Natural killer cell (primary cell): Measurements from ENCODE around the gene LAP3. TPM values are rescaled to one million over a fixed set of nuclear protein-coding genes. Genes with fewer than 3 reads are reported as not detected.

Experiments
- ATAC-seq, 3 donors: fragments of 150-1000 bp in 2 of 3; fragments of 200-7000 bp in 1 of 3; cut with Tn5 transposase; 1 replicate in 1 of 3; 2 replicates in 2 of 3; pipeline ENCODE4 v1.10.0; 2021; ENCODE audit warnings: mild to moderate bottlenecking in 2 of 3, moderate library complexity in 2 of 3
- DNase-seq, 2 donors: peaks; one replicate each; pipeline versions ENCODE4 v3.0.0 to v3.0.0-alpha.2; 2013 to 2021; ENCODE audit warnings: mixed read lengths in 1 of 2
- H3K27ac ChIP-seq: one replicate; pipeline ENCODE4 v1.5.1; 2013; ENCODE audit warnings: mild to moderate bottlenecking, low read length
- H3K27me3 ChIP-seq: one replicate; pipeline ENCODE4 v1.6.1; 2013; ENCODE audit warnings: low read length; ENCODE audit not compliant: control insufficient read depth, insufficient read depth
- H3K36me3 ChIP-seq: one replicate; pipeline ENCODE4 v1.6.1; 2013; ENCODE audit warnings: low read length; ENCODE audit not compliant: control insufficient read depth, insufficient read depth
- H3K4me1 ChIP-seq: one replicate; pipeline ENCODE4 v1.6.1; 2013; ENCODE audit warnings: low read length; ENCODE audit not compliant: control insufficient read depth, insufficient read depth
- H3K4me3 ChIP-seq: one replicate; pipeline ENCODE4 v1.5.1; 2013; ENCODE audit warnings: low read length
- H3K9me3 ChIP-seq: one replicate; pipeline ENCODE4 v1.6.1; 2013; ENCODE audit warnings: low read length; ENCODE audit not compliant: control insufficient read depth, insufficient read depth
- H3K27ac Mint-ChIP-seq, 2 donors: one replicate each; pipeline ENCODE4 v1.8.0; 2022; ENCODE audit warnings: mild to moderate bottlenecking in 2 of 2, mixed read lengths in 2 of 2, moderate library complexity in 1 of 2
- H3K27me3 Mint-ChIP-seq, 2 donors: one replicate each; pipeline ENCODE4 v1.8.0; 2022; ENCODE audit warnings: low read depth in 2 of 2, mixed read lengths in 2 of 2
- H3K36me3 Mint-ChIP-seq: one replicate; pipeline ENCODE4 v1.8.0; 2022; ENCODE audit warnings: mixed read lengths
- H3K4me1 Mint-ChIP-seq, 2 donors: one replicate each; pipeline ENCODE4 v1.8.0; 2022; ENCODE audit warnings: mixed read lengths in 2 of 2
- H3K4me3 Mint-ChIP-seq: one replicate; pipeline ENCODE4 v1.8.0; 2022; ENCODE audit warnings: mild to moderate bottlenecking, moderate library complexity, mixed read lengths
- H3K9me3 Mint-ChIP-seq, 2 donors: one replicate each; pipeline ENCODE4 v1.8.0; 2022; ENCODE audit warnings: mixed read lengths in 2 of 2
- WGBS: methylation state at CpG from one replicate; pipeline ENCODE4 v1.1.7; 2013; ENCODE audit warnings: missing lambda C conversion rate; ENCODE audit not compliant: insufficient coverage; 5-methylcytosine and 5-hydroxymethylcytosine counted together
- intact Hi-C: fragments of 100-400 bp; cut with micrococcal nuclease; formaldehyde crosslinking; loops from one replicate; pipeline ENCODE4 v1.14.2; 2022
- total RNA-seq, 4 donors: library from RNA; stranded (reverse); fragments of 120-200 nt in 1 of 4; gene quantifications; one replicate each; pipeline versions ENCODE4 v1.2.3 to v1.2.4, GENCODE V29; 2013 to 2022
- TF ChIP-seq, protein P1 (sequence below): fragments of 200-600 bp; IDR thresholded peaks from one replicate; pipeline ENCODE4 v1.8.0; 2022; ENCODE audit warnings: antibody characterized with exemption

The LAP3 gene
- total RNA-seq, 3 donors from 2014 or later (not counting 1 experiment from before 2014, with no cell fraction given): 68.2 to 76.1 (median 71.6) TPM

DNA sequence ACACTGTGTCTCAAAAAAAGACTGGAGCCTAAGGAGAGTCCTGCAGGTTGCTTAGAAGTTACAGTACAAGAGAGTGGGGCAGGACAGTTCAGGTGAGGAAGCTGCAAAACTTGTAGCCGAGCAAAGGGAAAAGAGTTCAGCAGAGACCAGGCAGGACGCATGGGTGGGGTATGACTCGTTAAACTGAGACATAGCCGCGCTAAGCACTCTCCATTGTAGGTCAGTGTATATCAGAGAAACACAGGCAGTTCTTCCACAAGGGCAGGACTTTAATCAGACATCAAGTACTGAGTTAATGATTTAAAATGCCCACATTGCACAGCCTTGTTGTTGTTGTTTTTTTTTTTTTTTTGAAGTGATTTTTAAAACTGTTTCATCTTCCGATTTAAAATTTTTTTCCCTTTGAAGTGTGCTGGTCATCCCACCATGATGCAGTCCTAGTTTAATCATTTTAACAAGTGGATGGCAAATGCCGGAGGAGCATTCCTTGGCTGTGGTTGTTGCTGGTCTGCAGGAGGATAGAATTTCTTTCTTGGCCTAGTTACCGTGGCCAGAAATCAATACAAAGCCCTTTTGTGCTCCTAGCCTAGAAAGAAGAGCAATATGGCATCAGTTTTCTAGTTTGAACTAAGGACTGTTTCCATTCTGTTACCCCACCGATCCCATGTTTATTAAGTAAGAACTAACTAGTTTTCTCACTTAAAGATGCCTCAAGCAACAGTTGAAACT, 10.3 kb downstream of the LAP3 start:
- no peak overlapping the region for H3K4me3 ChIP-seq
- intact Hi-C loops: no loop called here
- peaks cover 4 to 5% of the 10 kb centered on the region in 2 donors for H3K4me1 Mint-ChIP-seq
- H3K9me3 Mint-ChIP-seq: no peaks in the 10 kb centered on the region
- 98% methylated on average over 9 of the region's 9 CpGs for WGBS
- TF ChIP-seq, protein P1, sequence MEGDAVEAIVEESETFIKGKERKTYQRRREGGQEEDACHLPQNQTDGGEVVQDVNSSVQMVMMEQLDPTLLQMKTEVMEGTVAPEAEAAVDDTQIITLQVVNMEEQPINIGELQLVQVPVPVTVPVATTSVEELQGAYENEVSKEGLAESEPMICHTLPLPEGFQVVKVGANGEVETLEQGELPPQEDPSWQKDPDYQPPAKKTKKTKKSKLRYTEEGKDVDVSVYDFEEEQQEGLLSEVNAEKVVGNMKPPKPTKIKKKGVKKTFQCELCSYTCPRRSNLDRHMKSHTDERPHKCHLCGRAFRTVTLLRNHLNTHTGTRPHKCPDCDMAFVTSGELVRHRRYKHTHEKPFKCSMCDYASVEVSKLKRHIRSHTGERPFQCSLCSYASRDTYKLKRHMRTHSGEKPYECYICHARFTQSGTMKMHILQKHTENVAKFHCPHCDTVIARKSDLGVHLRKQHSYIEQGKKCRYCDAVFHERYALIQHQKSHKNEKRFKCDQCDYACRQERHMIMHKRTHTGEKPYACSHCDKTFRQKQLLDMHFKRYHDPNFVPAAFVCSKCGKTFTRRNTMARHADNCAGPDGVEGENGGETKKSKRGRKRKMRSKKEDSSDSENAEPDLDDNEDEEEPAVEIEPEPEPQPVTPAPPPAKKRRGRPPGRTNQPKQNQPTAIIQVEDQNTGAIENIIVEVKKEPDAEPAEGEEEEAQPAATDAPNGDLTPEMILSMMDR: no peak
- DNase-seq (no peak), ATAC-seq (no peak)
- H3K9me3 ChIP-seq: no peaks in the 10 kb centered on the region
- no peaks in the 10 kb centered on the region for H3K27me3 Mint-ChIP-seq
- no peak overlapping the region for H3K27ac Mint-ChIP-seq
- no peak overlapping the region for H3K4me3 Mint-ChIP-seq
- peaks cover 82% of the 10 kb centered on the region for H3K36me3 ChIP-seq
- no peaks in the 10 kb centered on the region for H3K4me1 ChIP-seq
- H3K27me3 ChIP-seq: no peaks in the 10 kb centered on the region
- no peak overlapping the region for H3K27ac ChIP-seq
- H3K36me3 Mint-ChIP-seq: peaks cover 32% of the 10 kb centered on the region

DNA sequence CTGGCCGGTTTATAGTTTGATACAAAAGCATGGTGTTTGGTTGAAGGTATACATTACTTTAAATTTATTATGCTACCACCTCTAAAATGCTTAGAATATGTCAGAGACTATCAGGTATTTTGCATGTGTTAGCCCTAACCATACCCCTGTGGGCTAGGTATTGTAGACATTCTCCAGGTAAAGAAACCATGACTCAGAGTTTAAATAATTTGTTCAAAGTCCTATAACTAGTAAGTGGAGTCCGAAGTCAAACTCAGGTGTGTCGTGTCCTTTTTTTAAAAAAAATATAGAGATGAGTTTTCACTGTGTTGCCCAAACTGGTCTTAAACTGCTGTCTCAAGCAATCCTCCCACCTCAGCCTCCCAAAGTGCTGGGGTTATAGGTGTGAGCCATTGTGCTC, 12.4 kb downstream of the LAP3 start:
- TF ChIP-seq, protein P1: no peak
- no peak overlapping the region for H3K4me3 ChIP-seq
- no peaks in the 10 kb centered on the region for H3K4me1 ChIP-seq
- no peak for ATAC-seq
- WGBS: no CpG with 5 or more reads among the region's 3 CpGs
- peaks cover 4 to 5% of the 10 kb centered on the region in 2 donors for H3K4me1 Mint-ChIP-seq
- no peaks in the 10 kb centered on the region for H3K9me3 Mint-ChIP-seq
- H3K4me3 Mint-ChIP-seq: no peak overlapping the region
- intact Hi-C loops: no loop called here
- no peak overlapping the region for H3K27ac Mint-ChIP-seq
- no peak for DNase-seq
- no peaks in the 10 kb centered on the region for H3K27me3 Mint-ChIP-seq
- no peaks in the 10 kb centered on the region for H3K27me3 ChIP-seq
- peaks cover 32% of the 10 kb centered on the region for H3K36me3 Mint-ChIP-seq
- peaks cover 70% of the 10 kb centered on the region for H3K36me3 ChIP-seq
- H3K27ac ChIP-seq: no peak overlapping the region
- H3K9me3 ChIP-seq: no peaks in the 10 kb centered on the region

- no peak overlapping the region for H3K27ac Mint-ChIP-seq
- Histone ChIP-seq H3K9me3 (no peaks in the 10 kb centered on the region), H3K4me1 (no peaks in the 10 kb centered on the region), H3K27ac (no peak overlapping the region), H3K27me3 (no peaks in the 10 kb centered on the region), H3K4me3 (no peak overlapping the region), H3K36me3 (peaks cover 66% of the 10 kb centered on the region)
- DNase-seq (no peak), ATAC-seq (no peak)
- intact Hi-C loops: no loop called here
- H3K36me3 Mint-ChIP-seq: peaks cover 13% of the 10 kb centered on the region
- H3K9me3 Mint-ChIP-seq: no peaks in the 10 kb centered on the region
- TF ChIP-seq, protein P1: no peak
- H3K4me3 Mint-ChIP-seq: no peak overlapping the region
- 68% methylated on average over 6 of the region's 6 CpGs for WGBS
- no peaks in the 10 kb centered on the region for H3K27me3 Mint-ChIP-seq
- H3K4me1 Mint-ChIP-seq: peaks cover 0 to 5% of the 10 kb centered on the region in 2 donors
Observed at GRCh38 chr4:17595471-17596005, 18.5 kb downstream of the LAP3 start.
